Measurements from ENCODE around the gene DLGAP4.
"Not testable (repeated sequence)": the region's sequence is repeated elsewhere in the genome, so short reads cannot be mapped to it uniquely, and the experiment has no call there.

The DLGAP4 gene

DNA sequence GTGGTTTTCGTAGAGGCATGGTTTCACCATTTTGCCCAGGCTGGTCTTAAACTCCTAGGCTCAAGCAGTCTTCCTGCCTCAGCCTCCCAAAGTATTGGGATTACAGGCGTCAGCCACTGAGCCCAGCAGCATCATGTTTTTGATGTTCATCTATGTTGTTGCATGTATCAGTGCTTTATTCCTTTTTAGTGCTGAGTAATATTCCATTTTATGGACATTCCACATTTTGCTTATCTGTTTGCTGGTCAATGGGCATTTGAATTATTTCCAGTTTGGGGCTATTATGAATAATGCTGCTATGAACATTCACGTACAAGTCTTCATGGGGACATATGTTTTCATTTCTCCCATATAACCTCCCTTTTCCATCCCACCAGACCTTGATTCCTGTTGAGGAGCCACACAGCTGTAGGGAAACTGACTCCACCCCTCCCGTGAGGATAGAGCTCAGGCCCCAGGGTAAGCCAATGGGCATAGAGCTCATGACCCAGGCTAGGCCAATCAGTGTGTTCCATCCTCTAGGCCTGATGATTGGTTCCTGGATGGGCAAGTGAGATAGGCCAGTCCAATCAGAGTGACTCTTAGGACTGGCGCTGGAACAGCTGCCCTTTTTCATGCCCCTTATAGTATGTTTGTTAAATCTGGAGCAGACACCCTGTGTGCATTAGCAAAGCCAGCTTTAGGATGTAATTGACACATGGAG, 49.5 kb downstream of the DLGAP4 start:
- DNase-seq (ENCODE audit: low read depth), result no peak

DNA sequence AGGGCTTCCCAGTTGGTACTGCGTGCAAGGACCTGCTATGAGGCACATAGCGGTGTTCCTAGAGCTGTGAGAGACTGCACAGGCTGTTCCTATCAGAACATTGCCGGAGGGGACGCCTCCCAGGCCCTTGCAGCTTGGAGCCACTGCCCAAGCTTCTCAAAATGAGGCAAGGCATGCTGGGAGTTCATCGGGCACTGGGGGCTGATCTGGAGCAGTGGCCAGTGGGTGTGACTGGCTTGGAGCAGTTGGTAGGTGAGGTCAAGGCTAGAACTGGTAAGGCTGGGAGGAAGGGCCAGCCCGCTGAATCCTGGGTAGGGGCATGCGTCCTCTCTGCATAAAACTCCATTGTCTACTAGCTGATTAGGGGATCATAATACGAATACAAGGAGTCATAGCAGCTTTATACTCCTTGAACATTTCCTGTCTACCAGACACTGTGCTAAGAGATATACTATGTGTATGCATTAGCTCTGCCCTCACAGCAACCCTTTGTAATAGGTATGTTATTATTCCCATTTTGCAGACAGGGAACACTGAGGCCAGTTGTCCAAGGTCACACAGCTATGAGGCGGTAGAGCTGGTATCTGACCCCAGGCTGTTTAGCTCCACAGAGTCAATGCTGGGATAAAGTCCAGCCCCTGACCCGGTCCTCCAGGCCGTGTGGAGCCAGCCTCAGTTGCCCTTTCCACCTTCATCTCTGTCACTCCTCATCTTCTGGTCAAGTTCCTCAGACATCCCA, 53.7 kb downstream of the DLGAP4 start:
- DNase-seq (ENCODE audit: low read depth), result no peak

DNA sequence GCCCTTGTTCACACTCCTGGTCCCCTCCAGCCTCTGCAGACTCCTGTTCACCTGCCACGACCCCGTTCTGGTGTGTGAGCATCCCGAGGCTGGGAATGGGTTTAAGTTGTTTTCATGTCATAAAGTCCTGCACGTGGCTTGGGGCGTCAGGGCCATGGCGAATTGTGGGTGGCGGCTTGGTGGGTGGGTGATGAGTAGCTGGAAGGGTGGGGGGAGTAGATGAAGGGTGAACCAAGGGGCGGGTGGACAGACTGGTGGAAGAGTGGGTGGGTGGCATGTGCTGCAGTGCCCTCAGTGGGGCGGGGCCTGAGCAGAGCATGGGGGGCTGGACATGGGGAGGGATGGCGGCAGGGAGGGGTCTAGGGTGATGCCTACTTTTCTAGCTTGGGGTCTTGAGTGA, 54.3 kb downstream of the DLGAP4 start:
- DNase-seq (ENCODE audit: low read depth), result no peak

DNA sequence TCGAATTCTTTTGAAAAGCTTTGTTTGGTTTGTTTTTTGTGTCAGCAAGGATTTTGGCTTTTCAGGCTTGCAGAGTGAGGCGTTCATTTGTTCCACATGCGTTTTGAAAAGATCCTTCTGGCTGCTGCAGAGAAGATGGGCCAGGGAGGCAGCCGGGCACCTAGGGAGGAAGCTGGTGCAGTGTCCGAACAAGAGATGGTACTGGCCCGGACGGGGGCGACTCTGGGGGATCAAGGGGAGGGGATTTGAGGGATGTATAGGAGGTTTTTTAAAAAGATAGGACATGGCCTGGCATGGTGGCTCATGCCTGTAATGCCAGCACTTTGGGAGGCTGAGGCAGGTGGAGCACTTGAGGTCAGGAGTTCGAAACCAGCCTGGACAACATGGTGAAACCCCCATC, 55.3 kb downstream of the DLGAP4 start:
- no peak for DNase-seq (ENCODE audit: low read depth)

DNA sequence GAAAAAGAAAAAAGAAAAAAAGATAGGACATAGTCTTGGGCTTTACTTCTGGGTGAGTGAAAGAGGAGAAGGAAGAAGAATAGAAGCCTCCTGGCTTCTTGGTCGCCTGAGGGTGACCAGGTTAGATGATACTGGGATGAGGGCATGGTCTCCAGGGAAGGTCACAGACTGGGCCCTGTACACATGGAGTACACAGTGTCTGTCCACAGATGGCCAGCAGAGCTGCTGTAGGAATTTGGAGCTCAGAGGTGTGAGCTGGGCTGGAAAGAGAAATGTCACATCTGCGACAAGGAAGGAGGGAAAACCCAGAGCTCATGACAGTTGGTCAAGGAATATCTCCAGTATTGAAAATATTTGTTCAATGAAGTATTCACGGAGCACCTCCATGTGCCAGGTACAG, 56.1 kb downstream of the DLGAP4 start:
- no peak for DNase-seq (ENCODE audit: low read depth)

DNA sequence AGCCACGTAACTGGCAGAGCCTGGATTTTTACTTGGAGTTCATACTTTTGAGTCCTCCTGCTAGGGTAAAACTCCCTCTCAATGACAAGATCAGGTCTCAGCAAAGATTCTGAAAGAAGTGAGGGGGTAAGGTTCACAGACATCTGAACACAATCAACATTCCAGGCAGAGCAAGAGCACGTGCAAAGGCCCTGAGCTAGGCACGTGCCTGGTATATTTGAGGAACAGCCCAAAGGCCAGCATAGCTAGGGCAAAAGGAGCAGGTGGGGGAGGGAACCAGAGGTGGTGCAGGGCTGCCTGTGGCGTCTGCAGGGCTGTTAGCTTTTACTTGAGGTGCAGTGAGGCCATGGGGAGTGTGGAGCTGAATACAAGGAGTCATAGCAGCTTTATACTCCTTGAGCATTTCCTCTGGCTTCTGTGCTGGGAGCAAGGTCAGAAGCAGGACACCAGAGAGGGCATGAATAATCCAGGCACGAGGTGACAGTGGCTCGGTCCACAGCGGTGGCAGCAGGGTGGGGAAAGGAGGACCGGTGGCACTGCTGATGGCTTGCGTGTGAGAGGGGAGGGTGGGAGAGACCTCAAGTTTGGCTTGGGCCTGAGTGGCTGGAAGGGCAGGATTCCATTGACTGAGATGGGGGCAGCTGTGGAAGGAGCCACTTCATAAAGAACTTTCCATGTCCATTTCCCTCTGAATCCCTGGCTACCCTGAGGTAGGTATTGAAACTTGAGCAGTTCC, 57.0 kb downstream of the DLGAP4 start:
- no peak for DNase-seq (ENCODE audit: low read depth)

DNA sequence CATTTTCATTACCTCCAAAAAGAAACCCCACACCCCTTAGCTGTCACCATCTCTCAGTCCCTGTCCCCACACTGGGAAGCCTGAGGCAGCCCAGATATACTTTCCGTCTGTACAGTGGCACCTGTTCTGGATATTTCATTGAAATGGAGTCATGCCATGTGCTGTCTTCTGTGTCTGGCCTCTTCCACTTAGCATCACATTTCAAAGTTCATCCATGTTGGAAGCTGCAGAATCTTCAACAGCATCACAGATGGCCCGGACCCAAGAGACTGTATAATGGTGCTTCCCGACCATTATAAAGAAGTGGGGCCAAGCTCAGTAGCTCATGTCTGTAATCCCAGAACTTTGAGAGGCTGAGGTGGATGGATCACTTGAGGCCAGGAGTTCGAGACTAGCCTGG, 58.4 kb downstream of the DLGAP4 start:
- no peak for DNase-seq (ENCODE audit: low read depth)

DNA sequence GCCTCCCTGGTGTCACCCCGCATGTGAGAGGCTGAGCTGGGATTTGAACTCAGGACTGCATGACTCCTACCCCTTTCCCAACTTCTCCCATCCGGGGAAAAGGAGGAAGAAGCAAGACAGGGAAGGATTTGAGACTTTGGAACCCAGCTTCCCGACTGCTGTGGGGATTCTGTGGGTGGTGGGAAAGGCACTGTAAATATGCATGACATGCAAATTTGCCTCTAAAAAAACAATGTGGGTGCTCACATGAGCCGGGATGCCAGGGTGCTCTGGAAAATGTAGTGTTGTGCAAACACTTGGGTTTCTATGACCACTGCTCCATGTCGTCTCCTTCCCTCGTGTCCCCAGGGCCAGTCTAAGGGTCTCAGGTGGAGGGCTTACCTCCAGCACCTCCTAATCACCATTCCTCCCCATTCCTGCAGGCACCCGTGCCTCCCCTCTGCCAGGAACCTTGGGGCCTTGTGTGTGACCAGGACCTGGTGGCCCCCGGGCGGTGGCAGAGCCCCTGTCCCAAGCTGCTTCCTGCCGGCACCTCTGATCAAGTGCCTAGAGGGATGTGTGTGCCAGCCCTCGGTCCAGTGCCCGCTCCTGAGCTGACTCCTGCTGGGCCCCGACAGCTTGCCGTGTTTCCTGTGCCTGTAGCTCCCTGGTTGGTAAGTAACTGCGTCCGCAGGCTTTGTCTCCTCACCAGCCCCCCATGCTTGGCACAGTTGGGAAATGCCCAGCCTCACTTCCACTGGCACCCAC, 60.7 kb downstream of the DLGAP4 start:
- no peak for DNase-seq (ENCODE audit: low read depth)

DNA sequence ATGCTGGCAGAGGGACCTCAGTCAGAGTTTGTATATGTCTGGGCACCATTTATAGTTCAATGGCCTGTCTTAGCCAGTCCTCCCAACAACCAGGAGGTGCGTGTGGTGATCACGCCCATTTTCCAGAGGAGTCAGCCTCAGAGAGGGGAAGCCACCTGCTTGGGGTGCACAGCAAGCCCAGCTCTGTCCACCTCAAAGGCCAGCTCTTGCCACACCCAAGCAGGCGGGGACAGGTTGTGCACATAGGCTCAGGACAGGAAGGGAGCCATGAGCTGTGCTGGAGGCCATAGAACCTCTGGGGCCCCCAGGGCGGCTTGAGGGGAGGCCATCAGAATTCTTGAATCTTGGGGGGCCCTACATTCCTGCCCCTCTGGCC, 61.2 kb downstream of the DLGAP4 start:
- DNase-seq (ENCODE audit: low read depth), result no peak

DNA sequence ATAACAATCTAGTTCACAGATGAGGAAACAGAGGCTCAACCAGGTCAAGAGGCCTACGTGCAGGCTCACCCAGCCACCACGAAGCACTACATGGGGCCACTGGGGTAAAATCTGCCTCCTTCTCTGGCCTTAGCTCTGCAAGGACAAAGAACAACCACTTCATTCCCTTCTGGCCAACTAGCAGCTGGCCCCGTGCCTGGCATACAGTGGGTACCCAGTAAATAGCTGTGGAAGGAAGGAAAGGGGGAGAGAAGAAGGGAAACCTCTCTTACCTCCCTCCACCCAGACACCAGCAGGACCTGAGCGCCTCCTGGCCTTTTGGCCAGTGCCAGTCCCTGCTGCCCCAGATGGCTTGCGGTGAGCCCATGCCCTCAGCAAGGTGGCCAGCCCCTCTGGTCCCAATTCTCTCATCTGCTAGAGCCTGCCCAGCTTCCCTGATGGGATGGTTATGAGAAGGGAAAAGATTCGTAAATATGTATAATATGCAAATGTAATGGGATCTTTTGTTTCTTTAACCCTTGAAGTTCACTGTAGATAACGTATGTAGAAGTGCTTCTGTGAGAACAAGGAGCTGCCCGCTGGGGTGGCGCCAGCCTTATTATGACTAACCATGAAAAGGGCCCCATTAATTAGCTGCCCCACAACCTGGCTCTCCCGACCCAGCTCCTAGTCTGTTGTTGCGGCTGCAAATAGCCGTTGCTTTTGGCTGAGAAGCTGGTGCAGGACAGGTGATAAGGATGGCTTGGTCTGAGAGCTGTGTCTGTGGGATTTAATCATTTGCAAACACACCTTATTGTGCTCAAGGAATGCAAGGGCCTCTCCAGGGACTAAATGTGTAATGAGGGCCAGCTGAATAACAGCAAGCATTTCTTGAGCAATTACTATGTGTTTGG, 62.0 kb downstream of the DLGAP4 start:
- no peak for DNase-seq (ENCODE audit: low read depth)

DNA sequence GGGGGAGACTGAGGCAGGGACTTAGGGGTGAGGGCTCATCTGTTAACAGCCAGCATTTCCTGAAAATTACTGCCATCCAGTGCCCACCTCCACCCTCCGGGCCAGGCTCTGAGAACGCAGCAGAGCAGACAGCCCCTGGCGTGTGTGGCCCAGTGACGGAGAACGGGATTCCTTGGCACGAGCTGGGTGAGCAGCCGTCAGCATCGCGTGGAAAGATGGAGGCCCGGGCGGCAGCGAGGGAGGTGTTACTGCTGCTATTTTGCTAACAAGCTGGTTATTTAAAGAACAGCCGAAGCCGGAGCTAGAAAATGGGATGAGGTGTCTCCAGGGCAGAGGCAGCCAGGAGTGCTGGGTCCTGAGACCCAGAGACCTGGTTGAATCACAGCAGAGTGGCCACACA, 62.7 kb downstream of the DLGAP4 start:
- DNase-seq (ENCODE audit: low read depth), result no peak

DNA sequence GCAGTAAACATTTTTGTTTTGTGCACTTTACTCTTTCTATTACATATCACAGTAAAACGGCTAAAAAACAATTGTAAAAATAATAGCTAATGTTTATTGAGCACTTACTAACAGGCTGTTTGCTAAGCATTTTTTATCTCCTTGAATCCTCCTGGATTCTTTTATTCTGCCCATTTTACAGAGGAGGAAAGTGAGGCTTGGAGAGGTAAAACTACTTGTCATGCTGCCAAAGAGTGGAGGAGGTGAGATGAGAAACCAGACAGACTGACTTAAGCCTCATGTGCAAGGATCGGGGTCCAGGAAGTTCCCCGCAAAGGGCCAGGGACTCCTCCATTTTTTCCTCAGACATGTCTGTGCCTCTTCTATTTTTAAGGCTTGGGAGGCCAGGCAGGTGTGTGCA, 63.6 kb downstream of the DLGAP4 start:
- DNase-seq (ENCODE audit: low read depth), result no peak

DNA sequence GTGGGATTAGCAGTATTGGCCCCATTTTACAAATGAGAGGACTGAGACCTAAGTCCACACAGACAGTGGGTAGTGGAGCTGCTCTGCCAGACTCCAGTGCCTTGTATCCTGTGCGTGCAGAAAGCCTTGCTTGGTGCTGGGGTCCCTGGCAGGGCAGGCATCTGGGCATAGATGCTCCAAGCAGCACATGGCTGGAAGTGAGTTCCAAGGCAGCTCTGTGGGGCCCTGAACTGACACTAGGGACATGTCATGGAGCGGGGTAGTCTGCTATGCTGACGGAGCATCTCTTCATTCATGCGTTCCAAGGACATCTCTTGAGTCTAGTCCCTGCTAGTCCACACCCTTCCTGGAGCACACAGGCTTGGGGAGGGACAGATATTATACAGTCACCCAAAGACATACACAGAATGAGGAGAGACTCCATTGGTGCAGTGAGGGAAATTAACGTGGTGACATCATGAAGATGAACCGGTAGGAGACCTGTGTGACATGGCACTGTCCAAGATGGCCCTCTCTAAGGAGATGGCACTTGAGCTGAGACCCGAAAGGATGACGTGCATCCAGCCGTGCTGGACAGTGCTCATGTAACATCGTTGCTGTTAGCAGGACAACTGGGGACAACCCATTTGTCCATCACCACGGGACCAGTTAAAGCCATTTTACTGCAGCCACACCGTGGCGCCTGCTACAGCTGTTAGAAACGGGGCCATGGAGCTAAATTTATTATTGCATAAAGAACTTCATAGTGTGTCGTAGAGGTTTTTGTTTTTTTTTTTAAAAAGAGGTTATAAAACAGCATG, 65.1 kb downstream of the DLGAP4 start:
- no peak for DNase-seq (ENCODE audit: low read depth)

DNA sequence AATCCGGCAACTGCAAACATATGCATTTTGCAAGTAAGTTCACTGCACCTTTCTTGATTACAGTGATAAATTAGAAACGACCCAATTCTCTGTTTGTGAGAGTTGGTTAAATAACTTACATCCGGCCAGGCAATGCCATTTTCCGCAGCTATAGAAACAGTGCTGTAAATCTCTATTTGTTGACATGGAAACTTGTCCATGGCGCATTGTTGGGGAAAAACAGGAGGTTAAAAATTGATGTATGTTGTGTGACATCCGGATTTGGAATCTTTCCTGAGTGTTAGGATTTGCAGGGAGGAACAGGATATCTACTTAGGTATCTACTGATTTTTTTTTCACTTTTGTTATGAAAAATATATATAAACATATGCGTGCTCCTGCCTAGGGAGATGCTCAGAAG, 66.5 kb downstream of the DLGAP4 start:
- no peak for DNase-seq (ENCODE audit: low read depth)

DNA sequence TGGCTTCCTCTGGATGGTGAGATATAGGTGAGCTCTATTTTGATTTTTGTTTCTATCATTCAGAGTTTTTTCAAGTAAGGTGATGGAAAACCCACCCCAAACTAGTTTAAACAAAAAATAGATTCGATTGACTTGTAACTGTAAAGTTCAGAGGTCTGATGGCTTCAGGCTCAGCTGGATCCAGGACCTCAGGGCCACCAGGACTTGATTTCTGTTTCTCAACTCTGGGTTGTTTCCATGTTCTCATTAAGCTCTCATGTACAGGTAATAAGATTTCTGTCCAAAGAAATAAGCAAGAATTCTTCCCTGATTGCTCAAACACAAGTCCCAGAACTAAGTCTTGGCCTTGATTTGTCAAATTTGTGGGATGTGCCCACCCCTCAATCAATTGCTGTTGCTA, 67.0 kb downstream of the DLGAP4 start:
- no peak for DNase-seq (ENCODE audit: low read depth)

DNA sequence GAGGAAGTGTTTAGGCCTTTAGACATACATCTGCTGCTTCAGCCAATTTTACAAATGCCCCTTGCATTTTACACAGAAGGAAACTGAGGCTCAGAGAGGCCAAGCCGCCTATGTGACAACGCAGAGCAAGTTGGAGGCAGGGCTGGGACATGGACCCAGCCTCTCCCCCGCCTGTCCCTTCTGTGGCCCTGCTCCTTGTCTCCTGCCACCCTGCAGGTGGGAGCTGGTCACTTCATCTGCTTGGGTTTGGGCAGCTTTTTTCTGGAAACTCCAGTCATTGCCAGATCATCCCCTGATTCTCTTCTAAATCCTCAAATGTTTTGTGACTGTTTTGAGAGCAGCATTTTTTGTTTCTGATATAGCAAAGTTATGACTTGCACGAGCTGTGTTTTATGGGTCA, 68.9 kb downstream of the DLGAP4 start:
- DNase-seq (ENCODE audit: low read depth), result no peak

DNA sequence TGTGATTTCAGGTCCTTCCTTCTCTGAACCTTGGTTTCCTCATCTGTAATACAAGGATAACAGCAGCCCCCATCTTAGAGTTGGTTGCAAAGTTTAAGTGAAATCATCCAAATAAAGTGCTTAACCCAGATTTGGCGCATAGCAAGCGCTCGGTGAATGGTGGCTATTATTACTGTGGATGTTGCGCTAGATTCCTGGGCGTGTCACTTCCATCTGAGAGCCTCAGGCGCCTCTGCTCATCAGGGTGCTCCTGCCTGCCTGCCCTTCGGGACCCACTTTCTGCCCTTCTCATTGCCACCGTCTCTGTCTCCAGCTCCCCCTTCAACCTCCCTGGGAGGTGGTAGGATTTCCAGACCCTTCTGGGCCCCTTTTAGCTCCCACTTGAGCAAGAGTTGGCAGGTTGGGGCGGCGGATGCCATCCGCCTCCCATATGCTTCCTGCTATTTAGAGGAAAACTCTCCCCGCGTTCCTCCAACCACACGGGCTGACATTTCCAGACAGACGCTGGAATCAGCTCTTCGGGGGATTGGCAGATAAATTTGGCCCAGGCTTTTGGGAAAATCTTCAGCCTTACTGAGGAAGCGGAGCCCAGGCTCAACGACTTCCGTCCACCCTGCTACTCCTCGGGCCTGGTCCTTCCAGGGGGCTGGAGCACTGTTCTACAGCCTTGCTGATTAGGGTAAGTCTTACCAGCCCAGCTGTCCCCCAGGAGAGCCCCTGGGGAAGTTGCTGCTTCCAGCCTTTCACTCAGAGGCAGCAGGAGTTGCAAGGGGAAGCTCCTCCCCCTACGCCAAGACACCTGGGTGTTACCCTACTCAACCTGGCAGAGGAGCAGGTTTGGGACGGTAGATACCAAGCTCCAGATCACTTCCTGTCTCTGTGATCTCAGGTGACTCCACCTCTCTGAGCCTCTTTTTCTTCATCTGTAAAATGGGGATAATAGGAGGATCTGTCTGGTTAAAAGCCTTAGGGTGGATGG, 71.5 kb downstream of the DLGAP4 start:
- DNase-seq (ENCODE audit: low read depth), result no peak

DNA sequence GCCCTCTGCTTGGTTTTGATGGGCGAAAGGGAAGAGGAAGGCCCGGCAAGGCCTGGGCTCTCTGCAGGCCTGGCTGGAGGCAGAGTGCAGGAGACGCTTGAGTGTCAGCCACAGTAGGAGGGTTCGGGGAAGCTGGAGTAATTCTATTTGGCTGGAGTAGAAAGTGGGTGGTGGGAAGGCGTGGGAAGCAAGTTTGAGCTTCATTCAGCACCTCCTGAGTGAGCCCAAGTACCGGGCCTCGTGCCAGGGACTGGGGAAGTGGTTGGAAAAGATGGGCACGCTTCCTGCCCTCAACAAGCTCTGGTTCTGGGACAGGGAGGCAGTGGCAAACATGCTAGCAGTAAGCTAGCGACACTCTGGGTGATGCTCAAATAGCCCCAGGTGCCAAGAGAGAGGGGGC, 72.5 kb downstream of the DLGAP4 start:
- DNase-seq (ENCODE audit: low read depth), result no peak

DNA sequence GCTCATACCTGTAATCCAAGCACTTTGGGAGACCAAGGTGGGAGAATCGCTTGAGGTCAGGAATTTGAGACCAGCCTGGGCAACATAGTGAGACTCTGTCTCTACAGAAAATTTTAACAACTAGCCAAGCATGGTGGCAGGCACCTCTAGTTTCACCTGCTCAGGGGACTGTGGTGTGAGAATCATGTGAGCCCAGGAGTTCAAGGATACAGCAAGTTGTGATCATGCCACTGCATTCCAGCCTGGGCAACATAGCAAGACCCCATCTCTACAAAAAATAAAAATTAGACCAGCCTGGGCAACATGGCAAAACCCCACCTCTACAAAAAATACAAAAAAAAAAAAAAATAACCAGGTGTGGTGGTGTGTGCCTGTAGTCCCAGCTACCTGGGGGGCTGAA, 73.8 kb downstream of the DLGAP4 start:
- not testable (repeated sequence) for DNase-seq (ENCODE audit: low read depth)

All from activated T-helper 1 cell treated with Interleukin-2 at 50 U/mL for 16 hours (primary cell).